ENCODE results near the gene FAM186B. TPM values are rescaled to one million over a fixed set of nuclear protein-coding genes. Genes with fewer than 3 reads are reported as not detected.

Gene FAM186B
- total and polyA plus RNA-seq, 2 experiments from 2014 or later = 0.21 to 0.38 TPM

DNA sequence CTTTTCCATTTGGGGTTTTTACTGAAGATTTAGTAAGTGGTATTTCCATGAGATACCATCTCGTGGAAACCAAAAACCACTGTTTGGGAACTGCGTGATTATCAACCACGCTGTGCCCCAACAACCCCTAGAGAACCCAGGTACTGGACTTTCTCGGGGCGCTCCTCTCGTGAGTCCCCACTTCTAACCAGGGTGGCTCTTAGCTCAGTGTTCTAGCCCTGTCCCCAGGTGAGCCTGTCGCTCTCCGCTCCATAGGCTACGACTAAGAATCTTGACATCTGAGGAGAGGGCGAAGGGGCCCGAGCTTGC lies 38.2 kb downstream of the FAM186B start:
- H3K9me3 Mint-ChIP-seq = no peaks in the 10 kb centered on the region; the same call in 1 of the 3 replicates
- Histone ChIP-seq H3K79me2 (replicated peaks; ENCODE audit: insufficient read depth) (peaks cover 37% of the 10 kb centered on the region), H3K4me3 (peak overlapping the region; percentile 94), H3K27me3 (ENCODE audit: insufficient read depth) (no peaks in the 10 kb centered on the region), H3K27ac (ENCODE audit: low read depth) (peak overlapping the region; percentile 83; the same call in 1 of the 2 replicates), H4K20me1 (replicated peaks; ENCODE audit: insufficient read depth) (no peaks in the 10 kb centered on the region), H3K9me2 (ENCODE audit: insufficient read depth) (no peaks in the 10 kb centered on the region), H3K4me2 (peak overlapping the region; percentile 99), H3K36me3 (ENCODE audit: insufficient read depth) (peaks cover 11% of the 10 kb centered on the region), H2AFZ (peak overlapping the region; percentile 99), H3K4me1 (ENCODE audit: insufficient read depth) (peaks cover 6% of the 10 kb centered on the region), H3F3A (replicated peaks; ENCODE audit: low read depth) (peaks cover 4% of the 10 kb centered on the region; the same call in 1 of the 2 replicates)
- peak overlapping the region; percentile 98 for H3K27ac Mint-ChIP-seq
- peaks cover 43% of the 10 kb centered on the region for H3K36me3 Mint-ChIP-seq (ENCODE audit: low read depth)
- ATAC-seq (no peak; the same call in 2 of the 3 replicates), DNase-seq (ENCODE audit: low spot score) (no peak)
- H3K4me1 Mint-ChIP-seq = 0 out of 3 replicates have a peak, but pooled peaks cover 3% of the 10 kb centered on the region
- H3K4me3 Mint-ChIP-seq = peak overlapping the region; percentile 99
- TF ChIP-seq CREB1 (CRISPR knock-in tag; IDR thresholded peaks at IDR 0.05; ENCODE audit: low read depth) = no peak
- TF ChIP-seq NANOG (IDR thresholded peaks at IDR 0.05; ENCODE audit: borderline replicate concordance) = no peak
- TF ChIP-seq JUNB (IDR thresholded peaks at IDR 0.05; ENCODE audit: unreplicated experiment) = no peak
- TF ChIP-seq EZH2 (IDR thresholded peaks at IDR 0.05; ENCODE audit: low read depth, unreplicated experiment) = no peak
- no peak for TF ChIP-seq ZNF462 (CRISPR knock-in tag; IDR thresholded peaks at IDR 0.05)
- TF ChIP-seq EZH2phosphoT487 (IDR thresholded peaks at IDR 0.05; ENCODE audit: unreplicated experiment) = no peak
- TF ChIP-seq STAT1 (IDR thresholded peaks at IDR 0.05; ENCODE audit: unreplicated experiment) = no peak
- no peak for TF ChIP-seq POLR2AphosphoS5 (IDR thresholded peaks at IDR 0.05; ENCODE audit: low read depth)
- TF ChIP-seq, protein P1, sequence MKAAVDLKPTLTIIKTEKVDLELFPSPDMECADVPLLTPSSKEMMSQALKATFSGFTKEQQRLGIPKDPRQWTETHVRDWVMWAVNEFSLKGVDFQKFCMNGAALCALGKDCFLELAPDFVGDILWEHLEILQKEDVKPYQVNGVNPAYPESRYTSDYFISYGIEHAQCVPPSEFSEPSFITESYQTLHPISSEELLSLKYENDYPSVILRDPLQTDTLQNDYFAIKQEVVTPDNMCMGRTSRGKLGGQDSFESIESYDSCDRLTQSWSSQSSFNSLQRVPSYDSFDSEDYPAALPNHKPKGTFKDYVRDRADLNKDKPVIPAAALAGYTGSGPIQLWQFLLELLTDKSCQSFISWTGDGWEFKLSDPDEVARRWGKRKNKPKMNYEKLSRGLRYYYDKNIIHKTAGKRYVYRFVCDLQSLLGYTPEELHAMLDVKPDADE (IDR thresholded peaks at IDR 0.05) = no peak
- TF ChIP-seq REST (IDR thresholded peaks at IDR 0.05; ENCODE audit: unreplicated experiment) = no peak
- TF ChIP-seq ZNF331 (CRISPR knock-in tag; IDR thresholded peaks at IDR 0.05; ENCODE audit: low read depth) = no peak
- TF ChIP-seq, protein P2, sequence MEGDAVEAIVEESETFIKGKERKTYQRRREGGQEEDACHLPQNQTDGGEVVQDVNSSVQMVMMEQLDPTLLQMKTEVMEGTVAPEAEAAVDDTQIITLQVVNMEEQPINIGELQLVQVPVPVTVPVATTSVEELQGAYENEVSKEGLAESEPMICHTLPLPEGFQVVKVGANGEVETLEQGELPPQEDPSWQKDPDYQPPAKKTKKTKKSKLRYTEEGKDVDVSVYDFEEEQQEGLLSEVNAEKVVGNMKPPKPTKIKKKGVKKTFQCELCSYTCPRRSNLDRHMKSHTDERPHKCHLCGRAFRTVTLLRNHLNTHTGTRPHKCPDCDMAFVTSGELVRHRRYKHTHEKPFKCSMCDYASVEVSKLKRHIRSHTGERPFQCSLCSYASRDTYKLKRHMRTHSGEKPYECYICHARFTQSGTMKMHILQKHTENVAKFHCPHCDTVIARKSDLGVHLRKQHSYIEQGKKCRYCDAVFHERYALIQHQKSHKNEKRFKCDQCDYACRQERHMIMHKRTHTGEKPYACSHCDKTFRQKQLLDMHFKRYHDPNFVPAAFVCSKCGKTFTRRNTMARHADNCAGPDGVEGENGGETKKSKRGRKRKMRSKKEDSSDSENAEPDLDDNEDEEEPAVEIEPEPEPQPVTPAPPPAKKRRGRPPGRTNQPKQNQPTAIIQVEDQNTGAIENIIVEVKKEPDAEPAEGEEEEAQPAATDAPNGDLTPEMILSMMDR (conservative IDR thresholded peaks at IDR 0.05; ENCODE audit: low read depth in 2 of 2) = no peak
- TF ChIP-seq ZNF114 (CRISPR knock-in tag; IDR thresholded peaks at IDR 0.05) = no peak
- peaks cover 15% of the 10 kb centered on the region for H3K27me3 Mint-ChIP-seq (ENCODE audit: insufficient read depth, low read depth, poor library complexity)

All from GM23338 (cell line).